ENCODE results near the gene PKDCC. TPM values are rescaled to one million over a fixed set of nuclear protein-coding genes. Genes with fewer than 3 reads are reported as not detected.

Gene PKDCC
- total and polyA plus RNA-seq, 4 donors = 2.0 to 76.0 (median 19.8) TPM

DNA sequence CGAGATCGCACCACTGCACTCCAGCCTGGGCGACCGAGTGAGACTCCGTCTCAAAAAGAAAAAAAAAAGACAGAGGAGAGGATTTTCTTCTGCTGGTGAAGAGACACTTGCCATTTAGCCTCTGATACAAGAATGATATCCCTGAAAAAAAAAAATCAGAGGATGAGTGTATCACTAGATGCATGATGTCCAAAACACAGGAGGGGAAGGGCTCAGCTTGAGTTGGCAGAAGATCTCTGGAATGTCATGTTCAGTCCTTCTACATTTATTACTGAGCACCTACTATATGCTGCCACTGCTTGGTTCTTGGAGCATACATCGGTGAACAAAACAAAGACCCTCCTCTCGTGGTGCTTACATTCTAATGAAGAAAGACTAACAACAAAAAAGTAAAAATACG, 10.9 kb upstream of the PKDCC start:
- Histone ChIP-seq H3K9me3 (ENCODE audit: control insufficient read depth in 4 of 4, low read length in 3 of 4) (no peaks in the 10 kb centered on the region), H3K27ac (ENCODE audit: low read depth in 1 of 2, low read length in 2 of 2) (no peak overlapping the region), H3K9ac (ENCODE audit: low read depth in 1 of 2, low read length in 2 of 2) (no peak overlapping the region), H3K4me1 (ENCODE audit: control insufficient read depth in 4 of 4, insufficient read depth in 4 of 4, low read length in 3 of 4) (peaks cover 0 to under 1% (median 0%) of the 10 kb centered on the region in 4 donors), H3K4me3 (ENCODE audit: low read depth in 1 of 3, low read length in 3 of 3) (no peak overlapping the region), H3K36me3 (ENCODE audit: control insufficient read depth in 4 of 4, insufficient read depth in 3 of 4, low read depth in 1 of 4, low read length in 3 of 4) (no peaks in the 10 kb centered on the region), H3K27me3 (ENCODE audit: control insufficient read depth in 4 of 4, insufficient read depth in 4 of 4, low read length in 3 of 4) (no peaks in the 10 kb centered on the region)
- TF ChIP-seq HNF4A (conservative IDR thresholded peaks at IDR 0.05) = no peak
- no peak for TF ChIP-seq RAD21 (IDR thresholded peaks at IDR 0.05)
- TF ChIP-seq TAF1 (conservative IDR thresholded peaks at IDR 0.05) = no peak
- TF ChIP-seq, protein P1, sequence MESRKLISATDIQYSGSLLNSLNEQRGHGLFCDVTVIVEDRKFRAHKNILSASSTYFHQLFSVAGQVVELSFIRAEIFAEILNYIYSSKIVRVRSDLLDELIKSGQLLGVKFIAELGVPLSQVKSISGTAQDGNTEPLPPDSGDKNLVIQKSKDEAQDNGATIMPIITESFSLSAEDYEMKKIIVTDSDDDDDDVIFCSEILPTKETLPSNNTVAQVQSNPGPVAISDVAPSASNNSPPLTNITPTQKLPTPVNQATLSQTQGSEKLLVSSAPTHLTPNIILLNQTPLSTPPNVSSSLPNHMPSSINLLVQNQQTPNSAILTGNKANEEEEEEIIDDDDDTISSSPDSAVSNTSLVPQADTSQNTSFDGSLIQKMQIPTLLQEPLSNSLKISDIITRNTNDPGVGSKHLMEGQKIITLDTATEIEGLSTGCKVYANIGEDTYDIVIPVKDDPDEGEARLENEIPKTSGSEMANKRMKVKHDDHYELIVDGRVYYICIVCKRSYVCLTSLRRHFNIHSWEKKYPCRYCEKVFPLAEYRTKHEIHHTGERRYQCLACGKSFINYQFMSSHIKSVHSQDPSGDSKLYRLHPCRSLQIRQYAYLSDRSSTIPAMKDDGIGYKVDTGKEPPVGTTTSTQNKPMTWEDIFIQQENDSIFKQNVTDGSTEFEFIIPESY (IDR thresholded peaks at IDR 0.05) = no peak
- TF ChIP-seq YY1 (IDR thresholded peaks at IDR 0.05) = no peak
- no peak for TF ChIP-seq FOXA2 (IDR thresholded peaks at IDR 0.05)
- TF ChIP-seq GABPA (IDR thresholded peaks at IDR 0.05 in 1 of 2, conservative IDR thresholded peaks at IDR 0.05 in 1 of 2) = no peak
- TF ChIP-seq, protein P2, sequence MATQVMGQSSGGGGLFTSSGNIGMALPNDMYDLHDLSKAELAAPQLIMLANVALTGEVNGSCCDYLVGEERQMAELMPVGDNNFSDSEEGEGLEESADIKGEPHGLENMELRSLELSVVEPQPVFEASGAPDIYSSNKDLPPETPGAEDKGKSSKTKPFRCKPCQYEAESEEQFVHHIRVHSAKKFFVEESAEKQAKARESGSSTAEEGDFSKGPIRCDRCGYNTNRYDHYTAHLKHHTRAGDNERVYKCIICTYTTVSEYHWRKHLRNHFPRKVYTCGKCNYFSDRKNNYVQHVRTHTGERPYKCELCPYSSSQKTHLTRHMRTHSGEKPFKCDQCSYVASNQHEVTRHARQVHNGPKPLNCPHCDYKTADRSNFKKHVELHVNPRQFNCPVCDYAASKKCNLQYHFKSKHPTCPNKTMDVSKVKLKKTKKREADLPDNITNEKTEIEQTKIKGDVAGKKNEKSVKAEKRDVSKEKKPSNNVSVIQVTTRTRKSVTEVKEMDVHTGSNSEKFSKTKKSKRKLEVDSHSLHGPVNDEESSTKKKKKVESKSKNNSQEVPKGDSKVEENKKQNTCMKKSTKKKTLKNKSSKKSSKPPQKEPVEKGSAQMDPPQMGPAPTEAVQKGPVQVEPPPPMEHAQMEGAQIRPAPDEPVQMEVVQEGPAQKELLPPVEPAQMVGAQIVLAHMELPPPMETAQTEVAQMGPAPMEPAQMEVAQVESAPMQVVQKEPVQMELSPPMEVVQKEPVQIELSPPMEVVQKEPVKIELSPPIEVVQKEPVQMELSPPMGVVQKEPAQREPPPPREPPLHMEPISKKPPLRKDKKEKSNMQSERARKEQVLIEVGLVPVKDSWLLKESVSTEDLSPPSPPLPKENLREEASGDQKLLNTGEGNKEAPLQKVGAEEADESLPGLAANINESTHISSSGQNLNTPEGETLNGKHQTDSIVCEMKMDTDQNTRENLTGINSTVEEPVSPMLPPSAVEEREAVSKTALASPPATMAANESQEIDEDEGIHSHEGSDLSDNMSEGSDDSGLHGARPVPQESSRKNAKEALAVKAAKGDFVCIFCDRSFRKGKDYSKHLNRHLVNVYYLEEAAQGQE (IDR thresholded peaks at IDR 0.05) = no peak
- TF ChIP-seq NR2F2 (IDR thresholded peaks at IDR 0.05) = no peak
- TF ChIP-seq SP1 (IDR thresholded peaks at IDR 0.05) = no peak
- no peak for TF ChIP-seq RXRA (IDR thresholded peaks at IDR 0.05)
- TF ChIP-seq JUND (IDR thresholded peaks at IDR 0.05) = no peak
- TF ChIP-seq, protein P3, sequence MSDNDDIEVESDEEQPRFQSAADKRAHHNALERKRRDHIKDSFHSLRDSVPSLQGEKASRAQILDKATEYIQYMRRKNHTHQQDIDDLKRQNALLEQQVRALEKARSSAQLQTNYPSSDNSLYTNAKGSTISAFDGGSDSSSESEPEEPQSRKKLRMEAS (IDR thresholded peaks at IDR 0.05) = no peak
- TF ChIP-seq, protein P4, sequence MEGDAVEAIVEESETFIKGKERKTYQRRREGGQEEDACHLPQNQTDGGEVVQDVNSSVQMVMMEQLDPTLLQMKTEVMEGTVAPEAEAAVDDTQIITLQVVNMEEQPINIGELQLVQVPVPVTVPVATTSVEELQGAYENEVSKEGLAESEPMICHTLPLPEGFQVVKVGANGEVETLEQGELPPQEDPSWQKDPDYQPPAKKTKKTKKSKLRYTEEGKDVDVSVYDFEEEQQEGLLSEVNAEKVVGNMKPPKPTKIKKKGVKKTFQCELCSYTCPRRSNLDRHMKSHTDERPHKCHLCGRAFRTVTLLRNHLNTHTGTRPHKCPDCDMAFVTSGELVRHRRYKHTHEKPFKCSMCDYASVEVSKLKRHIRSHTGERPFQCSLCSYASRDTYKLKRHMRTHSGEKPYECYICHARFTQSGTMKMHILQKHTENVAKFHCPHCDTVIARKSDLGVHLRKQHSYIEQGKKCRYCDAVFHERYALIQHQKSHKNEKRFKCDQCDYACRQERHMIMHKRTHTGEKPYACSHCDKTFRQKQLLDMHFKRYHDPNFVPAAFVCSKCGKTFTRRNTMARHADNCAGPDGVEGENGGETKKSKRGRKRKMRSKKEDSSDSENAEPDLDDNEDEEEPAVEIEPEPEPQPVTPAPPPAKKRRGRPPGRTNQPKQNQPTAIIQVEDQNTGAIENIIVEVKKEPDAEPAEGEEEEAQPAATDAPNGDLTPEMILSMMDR (IDR thresholded peaks at IDR 0.05; ENCODE audit: low read depth, low read length, missing input control) = no peak
- TF ChIP-seq FOXA1 (IDR thresholded peaks at IDR 0.05) = no peak
- no peak for TF ChIP-seq HNF4G (IDR thresholded peaks at IDR 0.05)
- DNase-seq (ENCODE audit: low spot score) = no peak
- WGBS = 82% methylated on average over 8 of the region's 8 CpGs

DNA sequence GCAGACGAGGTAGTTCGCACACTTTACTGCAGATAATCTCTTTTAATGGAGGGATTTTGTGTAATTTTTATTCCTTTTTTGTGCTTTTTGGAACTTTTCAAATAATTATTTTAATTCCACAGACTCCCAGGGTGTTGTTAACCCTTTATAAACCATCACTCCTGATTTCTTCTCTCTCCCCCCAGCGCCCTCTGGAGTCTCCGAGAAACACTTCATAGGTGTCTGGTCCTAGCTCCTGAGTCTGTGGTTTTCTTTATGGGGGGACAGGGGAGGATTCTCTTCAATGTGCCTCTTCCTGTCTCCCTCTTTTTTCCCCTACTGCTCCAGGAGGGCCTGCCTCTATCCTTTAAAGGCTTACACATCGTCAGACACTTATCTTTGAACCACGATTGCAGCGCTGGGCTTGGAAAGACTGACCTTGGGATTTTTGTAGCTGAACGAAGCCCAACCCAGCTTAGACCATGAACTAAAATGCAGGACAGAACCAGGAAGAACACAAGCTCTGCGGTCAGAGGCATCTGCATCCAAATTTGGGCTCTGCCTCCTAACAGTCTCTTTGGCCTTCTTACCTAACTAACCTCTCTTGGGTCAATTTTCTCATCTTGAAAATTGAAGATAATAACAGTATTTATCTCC, 7.1 kb upstream of the PKDCC start:
- no peak overlapping the region for H3K4me3 ChIP-seq (ENCODE audit: low read depth in 1 of 3, low read length in 3 of 3)
- H3K27ac ChIP-seq (ENCODE audit: low read depth in 1 of 2, low read length in 2 of 2) = no peak overlapping the region
- no peak for DNase-seq (ENCODE audit: low spot score)

More for the DNA sequence above, 7.1 kb upstream of the PKDCC start:
- no peaks in the 10 kb centered on the region for H3K36me3 ChIP-seq (ENCODE audit: control insufficient read depth in 4 of 4, insufficient read depth in 3 of 4, low read depth in 1 of 4, low read length in 3 of 4)
- H3K9me3 ChIP-seq (ENCODE audit: control insufficient read depth in 4 of 4, low read length in 3 of 4) = no peaks in the 10 kb centered on the region
- H3K27me3 ChIP-seq (ENCODE audit: control insufficient read depth in 4 of 4, insufficient read depth in 4 of 4, low read length in 3 of 4) = no peaks in the 10 kb centered on the region
- H3K4me1 ChIP-seq (ENCODE audit: control insufficient read depth in 4 of 4, insufficient read depth in 4 of 4, low read length in 3 of 4) = no peaks in the 10 kb centered on the region
- WGBS = 57% methylated on average over 9 of the region's 9 CpGs
- TF ChIP-seq SP1 (IDR thresholded peaks at IDR 0.05) = no peak
- TF ChIP-seq RXRA (IDR thresholded peaks at IDR 0.05) = no peak
- TF ChIP-seq, protein P4 (IDR thresholded peaks at IDR 0.05; ENCODE audit: low read depth, low read length, missing input control) = no peak
- no peak for TF ChIP-seq GABPA (IDR thresholded peaks at IDR 0.05 in 1 of 2, conservative IDR thresholded peaks at IDR 0.05 in 1 of 2)
- TF ChIP-seq YY1 (IDR thresholded peaks at IDR 0.05) = no peak
- TF ChIP-seq HNF4G (IDR thresholded peaks at IDR 0.05) = no peak
- no peak for TF ChIP-seq TAF1 (conservative IDR thresholded peaks at IDR 0.05)
- TF ChIP-seq, protein P5, sequence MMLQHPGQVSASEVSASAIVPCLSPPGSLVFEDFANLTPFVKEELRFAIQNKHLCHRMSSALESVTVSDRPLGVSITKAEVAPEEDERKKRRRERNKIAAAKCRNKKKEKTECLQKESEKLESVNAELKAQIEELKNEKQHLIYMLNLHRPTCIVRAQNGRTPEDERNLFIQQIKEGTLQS (IDR thresholded peaks at IDR 0.05) = no peak
- TF ChIP-seq FOXA1 (IDR thresholded peaks at IDR 0.05) = no peak
- TF ChIP-seq, protein P3 (IDR thresholded peaks at IDR 0.05) = no peak
- no peak for TF ChIP-seq EGR1 (IDR thresholded peaks at IDR 0.05; ENCODE audit: low read depth in 2 of 2)
- TF ChIP-seq, protein P1 (IDR thresholded peaks at IDR 0.05) = no peak
- H3K9ac ChIP-seq (ENCODE audit: low read depth in 1 of 2, low read length in 2 of 2) = no peak overlapping the region

Measured in liver (tissue), 9 donors.